LNCaP clone FGC (cell line): Measurements from ENCODE around the gene GPR27.

Experiments used
- DNase-seq: peaks from one replicate; pipeline ENCODE4 v3.0.0-alpha.2; 2011; ENCODE audit warnings: low read depth
- H3K4me3 ChIP-seq: 2 replicates; pipeline ENCODE4 v1.5.1; 2011; ENCODE audit warnings: mild to moderate bottlenecking, low read depth, low read length, control low read depth
- TF ChIP-seq, protein P1 (sequence below): IDR thresholded peaks from 2 replicates; pipeline ENCODE4 v1.5.1; 2012; ENCODE audit warnings: mild to moderate bottlenecking; ENCODE audit not compliant: control insufficient read depth, insufficient read depth; ENCODE audit errors: extremely low read depth

Gene GPR27

DNA sequence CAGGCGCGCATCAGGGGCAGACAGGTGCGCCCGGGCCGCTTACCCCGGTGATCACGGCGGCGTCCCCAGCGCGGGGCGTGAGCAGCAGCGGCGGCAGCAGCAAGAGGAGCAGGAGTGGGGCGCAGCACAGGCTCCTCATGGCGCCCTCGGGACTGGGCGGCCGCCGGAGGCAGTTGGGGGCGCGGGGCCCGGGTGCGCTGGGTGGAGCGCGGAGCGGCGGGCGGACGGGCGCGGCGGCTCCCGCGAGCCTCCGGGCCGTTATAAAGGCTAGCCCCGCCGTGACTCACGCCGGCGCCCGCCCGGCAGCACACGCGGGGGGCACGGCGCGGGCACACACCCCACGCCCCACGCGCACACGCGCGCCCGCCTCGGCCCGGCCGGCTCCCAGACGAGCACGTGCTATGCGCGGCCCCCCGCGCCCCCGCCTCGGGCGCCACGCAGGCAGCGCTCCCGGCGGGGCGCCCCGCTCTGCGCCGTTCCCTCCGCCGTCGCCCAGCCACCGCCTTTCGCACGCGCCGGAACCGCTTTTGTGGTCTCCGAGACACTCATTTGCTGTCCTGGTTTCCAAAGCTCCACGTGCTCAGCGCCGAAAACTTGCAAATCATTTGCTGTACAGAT is 31.4 kb downstream of the GPR27 start, which contains the start of gene PROK2:
PROK2 (minus strand) TSS at position 235 of the 618 bp plus-strand sequence; CDS start at position 139, 96 bp downstream.
- no peak within 1 kb of the TSS for H3K4me3 ChIP-seq
- no peak for DNase-seq
- TF ChIP-seq, protein P1, sequence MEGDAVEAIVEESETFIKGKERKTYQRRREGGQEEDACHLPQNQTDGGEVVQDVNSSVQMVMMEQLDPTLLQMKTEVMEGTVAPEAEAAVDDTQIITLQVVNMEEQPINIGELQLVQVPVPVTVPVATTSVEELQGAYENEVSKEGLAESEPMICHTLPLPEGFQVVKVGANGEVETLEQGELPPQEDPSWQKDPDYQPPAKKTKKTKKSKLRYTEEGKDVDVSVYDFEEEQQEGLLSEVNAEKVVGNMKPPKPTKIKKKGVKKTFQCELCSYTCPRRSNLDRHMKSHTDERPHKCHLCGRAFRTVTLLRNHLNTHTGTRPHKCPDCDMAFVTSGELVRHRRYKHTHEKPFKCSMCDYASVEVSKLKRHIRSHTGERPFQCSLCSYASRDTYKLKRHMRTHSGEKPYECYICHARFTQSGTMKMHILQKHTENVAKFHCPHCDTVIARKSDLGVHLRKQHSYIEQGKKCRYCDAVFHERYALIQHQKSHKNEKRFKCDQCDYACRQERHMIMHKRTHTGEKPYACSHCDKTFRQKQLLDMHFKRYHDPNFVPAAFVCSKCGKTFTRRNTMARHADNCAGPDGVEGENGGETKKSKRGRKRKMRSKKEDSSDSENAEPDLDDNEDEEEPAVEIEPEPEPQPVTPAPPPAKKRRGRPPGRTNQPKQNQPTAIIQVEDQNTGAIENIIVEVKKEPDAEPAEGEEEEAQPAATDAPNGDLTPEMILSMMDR = no peak

DNA sequence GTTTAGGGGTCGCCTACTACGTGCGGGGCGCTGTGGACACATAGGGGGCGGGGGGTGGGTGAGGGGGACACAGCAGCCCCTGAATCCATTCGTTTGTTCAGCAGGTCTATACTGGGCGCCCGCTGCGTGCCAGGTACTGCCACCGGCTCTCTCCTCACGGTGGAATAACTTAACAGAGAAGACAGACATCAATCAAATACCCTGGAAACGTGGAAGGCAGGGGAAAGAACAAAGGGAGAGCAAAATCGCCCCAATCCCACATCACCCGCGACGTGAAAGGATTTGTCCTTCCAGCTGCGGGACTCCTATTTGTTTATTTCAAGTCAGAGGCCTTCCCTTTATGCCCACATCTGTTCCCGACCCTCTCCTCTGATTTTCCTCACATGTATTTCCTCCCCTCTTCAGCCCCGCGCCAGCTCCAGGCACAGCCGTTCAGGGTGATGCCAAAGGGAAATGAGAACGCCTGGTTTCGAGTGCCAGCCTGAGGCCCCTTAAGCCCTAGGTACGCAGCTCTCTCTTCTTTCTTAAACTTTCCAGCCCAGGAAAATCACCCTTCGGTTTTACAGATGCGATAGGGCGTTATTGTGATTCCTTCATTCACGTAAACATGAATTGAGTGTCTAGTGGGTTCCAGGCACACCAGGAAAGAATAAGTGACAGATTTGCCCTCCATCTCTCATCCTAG is 32.0 kb downstream of the GPR27 start:
- no peak for DNase-seq
- TF ChIP-seq, protein P1 = no peak
- H3K4me3 ChIP-seq = no peak overlapping the region

DNA sequence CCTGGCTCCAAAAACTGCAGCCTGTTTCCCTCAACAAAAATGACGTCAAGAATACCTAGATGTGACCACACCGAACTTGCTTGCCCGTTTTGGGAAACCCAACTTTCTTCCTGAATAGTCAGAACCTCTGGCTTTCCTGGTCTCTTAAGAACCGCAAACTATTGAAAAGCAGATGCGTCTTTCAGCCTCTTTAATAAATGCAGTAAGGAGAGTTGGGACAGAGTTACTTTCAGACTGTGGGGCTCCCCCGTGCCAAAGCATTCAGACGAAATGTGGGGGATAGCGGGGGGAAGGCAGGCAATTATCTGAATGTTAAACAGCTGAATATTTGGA is 32.5 kb downstream of the GPR27 start:
- TF ChIP-seq, protein P1 = no peak
- no peak overlapping the region for H3K4me3 ChIP-seq
- DNase-seq = no peak

DNA sequence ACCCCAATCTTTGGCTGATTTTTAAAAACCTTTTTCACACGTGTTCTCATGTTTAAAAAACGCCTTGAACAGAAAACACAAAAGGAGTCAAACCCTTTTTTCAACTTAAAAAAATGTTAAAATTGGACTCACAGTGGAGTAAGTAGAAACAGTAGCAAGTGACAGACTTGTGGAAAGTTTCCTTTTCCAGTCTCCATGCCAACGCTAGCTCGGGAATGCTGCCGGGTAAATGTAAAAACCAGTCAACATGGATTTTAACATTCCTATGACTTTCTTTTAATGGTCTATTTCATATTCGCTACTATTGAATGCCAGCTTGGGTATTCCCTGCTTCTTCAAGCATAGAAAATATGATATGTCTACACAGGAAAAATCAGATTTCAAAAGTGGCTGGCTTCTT is 32.9 kb downstream of the GPR27 start:
- TF ChIP-seq, protein P1 = no peak
- DNase-seq = no peak

DNA sequence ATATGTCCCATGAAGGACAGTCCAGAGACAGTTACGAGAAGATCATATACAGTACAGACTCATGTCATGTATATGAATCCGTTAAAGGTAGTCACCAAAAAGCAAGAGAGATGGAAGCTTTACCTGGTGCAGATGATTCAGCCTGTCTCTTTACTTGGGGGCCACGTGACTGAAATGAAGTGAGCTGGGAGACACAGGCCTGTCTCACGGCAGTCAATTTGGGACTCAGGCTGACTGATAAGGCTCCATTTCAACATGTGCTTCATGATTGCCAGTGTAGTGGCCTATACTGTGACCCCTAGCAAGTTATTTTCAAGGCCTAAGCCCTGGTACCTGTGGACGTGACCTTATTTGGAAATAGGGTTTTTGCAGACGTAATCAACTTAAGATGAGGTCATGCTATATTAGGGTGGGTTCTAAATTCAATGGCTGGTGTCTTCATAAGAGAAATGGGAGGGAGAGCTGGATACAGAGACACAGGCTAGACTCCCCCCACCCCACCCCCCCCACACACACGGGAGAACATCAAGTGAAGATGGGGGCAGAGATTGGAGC is 34.3 kb downstream of the GPR27 start:
- TF ChIP-seq, protein P1 = no peak
- no peak for DNase-seq
- H3K4me3 ChIP-seq = no peak overlapping the region

More for the DNA sequence above, 32.9 kb downstream of the GPR27 start:
- no peak overlapping the region for H3K4me3 ChIP-seq

DNA sequence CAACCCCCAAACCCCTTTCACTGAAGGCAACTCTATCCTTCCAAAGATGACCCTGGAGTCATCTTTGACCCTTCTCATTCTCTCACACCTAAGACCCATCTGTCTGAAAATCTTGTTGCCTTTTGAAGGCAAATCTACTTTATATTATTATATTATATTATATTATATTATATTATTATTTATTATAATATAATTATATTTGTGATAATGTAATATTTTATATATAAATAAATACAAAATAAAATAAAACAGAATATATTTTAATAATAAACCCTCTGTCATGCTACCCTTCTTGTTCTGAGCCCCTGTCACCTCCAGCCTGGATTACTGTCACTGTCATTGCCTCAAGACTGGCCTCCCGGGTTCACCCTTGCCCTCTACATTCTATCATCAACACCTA is 36.3 kb downstream of the GPR27 start:
- H3K4me3 ChIP-seq = no peak overlapping the region
- TF ChIP-seq, protein P1 = no peak
- DNase-seq = no peak

DNA sequence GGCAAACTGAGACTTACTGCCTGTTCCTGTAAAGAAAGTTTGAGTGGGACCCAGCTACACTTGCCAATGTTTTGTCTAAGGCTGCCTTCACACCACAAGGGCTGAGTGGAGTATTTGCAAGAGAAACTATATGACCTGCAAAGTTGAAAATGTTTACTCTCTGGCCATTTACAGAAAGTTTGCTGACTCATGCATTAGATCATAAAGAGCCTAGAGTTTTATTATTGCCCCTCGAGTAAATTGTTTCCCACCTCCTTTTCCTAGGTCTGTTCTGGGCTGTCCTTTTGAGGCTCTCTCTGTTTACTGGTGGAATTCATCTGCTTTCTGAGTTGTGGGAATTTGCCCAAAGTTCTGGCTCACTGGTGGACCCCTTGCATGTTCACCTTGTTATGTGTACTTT is 38.0 kb downstream of the GPR27 start:
- DNase-seq = no peak
- H3K4me3 ChIP-seq = no peak overlapping the region
- TF ChIP-seq, protein P1 = no peak
